Nephron (organoid): ENCODE results near the gene PRKCH.

Experiments
- H3K27ac Mint-ChIP-seq, 3 experiments: 2 replicates each; pipeline ENCODE4 v1.8.0; 2020; ENCODE audit warnings: mixed read lengths in 3 of 3, mild to moderate bottlenecking in 2 of 3, moderate library complexity in 1 of 3
- H3K27me3 Mint-ChIP-seq: 2 replicates; pipeline ENCODE4 v1.8.0; 2021; ENCODE audit warnings: low read depth, mild to moderate bottlenecking, moderate library complexity, mixed read lengths
- H3K36me3 Mint-ChIP-seq: 2 replicates; pipeline ENCODE4 v1.8.0; 2020; ENCODE audit warnings: low read depth, mixed read lengths
- H3K4me1 Mint-ChIP-seq: 2 replicates; pipeline ENCODE4 v1.8.0; 2020; ENCODE audit warnings: mixed read lengths
- H3K4me3 Mint-ChIP-seq, 3 experiments: 2 replicates each; pipeline ENCODE4 v1.8.0; 2020; ENCODE audit warnings: mild to moderate bottlenecking in 3 of 3, mixed read lengths in 3 of 3, moderate library complexity in 2 of 3
- H3K9me3 Mint-ChIP-seq: 2 replicates; pipeline ENCODE4 v1.8.0; 2020; ENCODE audit warnings: mixed read lengths
- TF ChIP-seq, protein P1 (sequence below), 3 experiments: fragments of 200-600 bp; sonication (generic); IDR thresholded peaks; one replicate each; pipeline ENCODE4 v1.5.0; 2021; ENCODE audit warnings: antibody characterized with exemption in 3 of 3; ENCODE audit not compliant: unreplicated experiment in 3 of 3

Gene PRKCH

DNA sequence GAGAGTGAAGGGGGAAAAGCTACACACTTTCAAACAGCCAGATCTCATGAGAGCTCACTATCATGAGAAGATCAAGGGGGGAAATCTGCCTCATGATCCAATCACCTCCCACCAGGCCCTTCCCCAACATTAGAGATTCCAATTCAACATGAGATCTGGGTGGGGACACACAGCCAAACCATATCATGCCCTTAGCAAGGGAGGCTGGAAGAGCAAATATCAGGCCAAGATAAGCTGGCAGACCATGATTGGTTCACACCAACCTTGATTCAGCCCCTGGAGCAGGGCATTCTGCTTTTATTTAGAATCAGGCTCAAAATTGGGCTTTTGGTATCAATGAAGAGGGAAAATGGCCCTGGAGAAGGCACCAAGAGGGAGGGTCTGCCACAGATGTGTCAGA, 137.4 kb downstream of the PRKCH start:
- H3K27ac Mint-ChIP-seq, result no peak overlapping the region
- peaks cover 3% of the 10 kb centered on the region for H3K27me3 Mint-ChIP-seq
- H3K36me3 Mint-ChIP-seq, result no peaks in the 10 kb centered on the region
- TF ChIP-seq, protein P1, sequence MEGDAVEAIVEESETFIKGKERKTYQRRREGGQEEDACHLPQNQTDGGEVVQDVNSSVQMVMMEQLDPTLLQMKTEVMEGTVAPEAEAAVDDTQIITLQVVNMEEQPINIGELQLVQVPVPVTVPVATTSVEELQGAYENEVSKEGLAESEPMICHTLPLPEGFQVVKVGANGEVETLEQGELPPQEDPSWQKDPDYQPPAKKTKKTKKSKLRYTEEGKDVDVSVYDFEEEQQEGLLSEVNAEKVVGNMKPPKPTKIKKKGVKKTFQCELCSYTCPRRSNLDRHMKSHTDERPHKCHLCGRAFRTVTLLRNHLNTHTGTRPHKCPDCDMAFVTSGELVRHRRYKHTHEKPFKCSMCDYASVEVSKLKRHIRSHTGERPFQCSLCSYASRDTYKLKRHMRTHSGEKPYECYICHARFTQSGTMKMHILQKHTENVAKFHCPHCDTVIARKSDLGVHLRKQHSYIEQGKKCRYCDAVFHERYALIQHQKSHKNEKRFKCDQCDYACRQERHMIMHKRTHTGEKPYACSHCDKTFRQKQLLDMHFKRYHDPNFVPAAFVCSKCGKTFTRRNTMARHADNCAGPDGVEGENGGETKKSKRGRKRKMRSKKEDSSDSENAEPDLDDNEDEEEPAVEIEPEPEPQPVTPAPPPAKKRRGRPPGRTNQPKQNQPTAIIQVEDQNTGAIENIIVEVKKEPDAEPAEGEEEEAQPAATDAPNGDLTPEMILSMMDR (IDR thresholded peaks at IDR 0.05; ENCODE audit: unreplicated experiment in 3 of 3), result no peak
- no peaks in the 10 kb centered on the region for H3K9me3 Mint-ChIP-seq
- H3K4me1 Mint-ChIP-seq, result peaks cover 17% of the 10 kb centered on the region
- H3K4me3 Mint-ChIP-seq, result no peak overlapping the region

DNA sequence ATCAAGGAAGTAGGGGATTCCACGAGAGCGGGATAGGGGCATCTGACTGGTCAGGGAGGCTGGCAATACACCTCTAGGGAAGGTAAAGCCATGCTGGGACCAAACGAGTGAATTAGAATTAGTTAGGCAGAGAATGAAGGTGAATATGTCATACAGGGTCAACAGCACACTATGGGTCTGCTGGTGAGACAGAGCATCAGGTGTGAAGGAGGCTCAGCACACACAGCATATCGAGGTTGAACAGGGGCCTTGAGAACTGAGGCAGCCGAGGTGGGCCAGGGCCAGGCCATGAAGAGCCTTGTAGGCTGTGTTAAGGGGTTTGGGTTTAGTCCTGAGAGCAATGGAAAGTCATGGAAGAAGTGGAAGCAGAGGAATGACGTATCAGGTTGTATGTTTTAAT, 137.8 kb downstream of the PRKCH start:
- Mint-ChIP-seq H3K4me3 (no peak overlapping the region), H3K36me3 (no peaks in the 10 kb centered on the region)

DNA sequence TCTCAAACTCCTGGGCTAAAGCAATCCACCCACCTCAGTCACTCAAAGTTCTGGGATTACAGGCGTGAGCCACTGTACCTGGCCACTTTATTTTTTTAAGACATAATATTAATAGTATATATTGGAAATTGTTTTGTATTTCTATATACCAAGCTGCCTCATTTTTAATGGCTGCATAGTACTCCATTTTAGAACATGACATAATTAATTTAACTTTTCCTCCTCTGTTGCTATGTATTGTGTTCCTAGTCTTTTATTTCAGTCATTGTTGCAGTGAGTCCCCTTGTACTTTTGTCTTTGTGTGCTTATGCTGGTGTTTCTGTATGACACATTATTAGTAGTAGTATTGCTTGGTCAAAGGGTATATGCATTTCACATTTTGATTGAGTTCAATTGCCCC, 138.7 kb downstream of the PRKCH start:
- H3K36me3 Mint-ChIP-seq, result no peaks in the 10 kb centered on the region
- no peaks in the 10 kb centered on the region for H3K27me3 Mint-ChIP-seq
- peaks cover under 1% of the 10 kb centered on the region for H3K9me3 Mint-ChIP-seq
- TF ChIP-seq, protein P1 (IDR thresholded peaks at IDR 0.05; ENCODE audit: unreplicated experiment in 3 of 3), result no peak
- H3K4me3 Mint-ChIP-seq, result no peak overlapping the region
- peaks cover 19% of the 10 kb centered on the region for H3K4me1 Mint-ChIP-seq
- H3K27ac Mint-ChIP-seq, result no peak overlapping the region

More for the DNA sequence above, 137.8 kb downstream of the PRKCH start:
- TF ChIP-seq, protein P1 (IDR thresholded peaks at IDR 0.05; ENCODE audit: unreplicated experiment in 3 of 3), result no peak
- peaks cover 3% of the 10 kb centered on the region for H3K27me3 Mint-ChIP-seq
- no peak overlapping the region for H3K27ac Mint-ChIP-seq
- peaks cover 19% of the 10 kb centered on the region for H3K4me1 Mint-ChIP-seq
- H3K9me3 Mint-ChIP-seq, result no peaks in the 10 kb centered on the region

DNA sequence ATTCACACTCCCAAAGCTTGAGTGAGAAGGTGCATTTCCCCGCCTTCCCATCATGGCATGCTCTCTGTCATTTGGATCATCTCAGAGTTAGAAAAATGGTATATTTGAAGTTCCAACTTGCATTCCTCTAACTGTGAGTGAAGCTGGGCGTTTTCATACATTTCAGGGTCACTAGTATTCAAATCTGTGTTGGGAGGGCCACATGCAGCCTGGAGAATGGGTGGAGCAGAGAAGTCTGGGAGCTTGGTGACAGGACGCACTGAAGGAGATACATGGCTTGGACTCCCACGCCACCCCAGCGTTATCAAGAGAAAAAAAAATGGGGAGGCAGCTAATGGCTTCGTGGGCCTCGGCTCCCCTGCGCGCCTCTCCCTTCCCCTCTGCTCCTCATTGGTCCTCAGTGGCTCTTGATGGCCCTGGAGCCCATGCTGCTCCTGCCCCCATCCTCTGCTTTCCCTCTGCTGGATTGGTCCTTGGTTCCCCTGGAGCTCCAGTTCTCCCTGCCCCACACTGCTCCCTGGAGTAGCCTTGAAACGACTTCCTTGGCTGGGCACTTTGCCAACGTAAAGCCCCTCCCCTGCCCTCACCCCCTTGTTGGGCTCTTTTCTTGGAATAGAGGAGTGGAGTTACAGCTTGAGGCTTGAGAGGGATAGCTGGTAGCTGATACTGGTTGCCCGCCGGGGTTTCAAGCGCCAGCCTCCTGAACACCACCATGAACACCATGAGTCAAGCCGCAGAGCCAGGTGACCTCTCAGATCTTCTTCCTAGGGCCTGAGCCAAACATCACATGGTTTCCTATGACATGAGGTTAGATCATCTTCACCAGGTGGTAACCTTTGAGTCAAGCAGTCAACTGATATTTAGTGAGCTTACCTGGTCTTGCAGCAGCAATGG, 139.6 kb downstream of the PRKCH start:
- H3K27me3 Mint-ChIP-seq, result no peaks in the 10 kb centered on the region
- peaks cover 6% of the 10 kb centered on the region for H3K9me3 Mint-ChIP-seq
- peaks cover 19% of the 10 kb centered on the region for H3K4me1 Mint-ChIP-seq
- H3K36me3 Mint-ChIP-seq, result no peaks in the 10 kb centered on the region
- no peak overlapping the region for H3K4me3 Mint-ChIP-seq
- H3K27ac Mint-ChIP-seq, result no peak overlapping the region
- TF ChIP-seq, protein P1 (IDR thresholded peaks at IDR 0.05; ENCODE audit: unreplicated experiment in 3 of 3), result no peak

DNA sequence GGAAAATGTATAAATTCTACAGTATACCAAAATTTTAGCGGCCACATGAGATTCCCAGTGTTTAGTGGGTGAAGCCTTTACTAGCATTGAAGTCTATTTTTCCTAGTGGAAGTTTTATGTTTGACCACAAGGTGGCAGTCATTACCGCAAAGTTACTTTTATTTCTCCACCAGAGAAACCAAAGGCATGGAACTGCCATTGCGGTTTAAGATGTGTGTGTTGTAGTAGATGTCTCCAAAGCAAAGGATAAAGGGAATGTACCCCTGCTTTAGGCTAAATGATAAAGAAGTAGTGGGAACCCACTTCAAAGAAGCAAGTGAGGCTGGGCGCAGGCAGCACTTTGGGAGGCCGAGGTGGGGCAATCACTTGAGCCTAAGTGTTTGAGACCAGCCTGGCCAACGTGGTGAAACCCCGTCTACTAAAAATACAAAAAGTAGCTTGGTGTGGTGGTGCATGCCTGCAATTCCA, 140.5 kb downstream of the PRKCH start:
- TF ChIP-seq, protein P1 (IDR thresholded peaks at IDR 0.05; ENCODE audit: unreplicated experiment in 3 of 3), result peak; percentile 68 to 76 (median 75)
- H3K27ac Mint-ChIP-seq, result peak overlapping the region in 2 of 3 experiments; percentile 42 to 48
- H3K4me1 Mint-ChIP-seq, result peaks cover 22% of the 10 kb centered on the region
- no peaks in the 10 kb centered on the region for H3K36me3 Mint-ChIP-seq
- peaks cover 6% of the 10 kb centered on the region for H3K9me3 Mint-ChIP-seq
- H3K4me3 Mint-ChIP-seq, result no peak overlapping the region
- no peaks in the 10 kb centered on the region for H3K27me3 Mint-ChIP-seq
